CD4-positive, alpha-beta memory T cell (primary cell): Measurements from ENCODE around the gene HOXB3. TPM values are rescaled to one million over a fixed set of nuclear protein-coding genes. Genes with fewer than 3 reads are reported as not detected.

Source experiments
- CTCF ChIA-PET: fragments of 350-600 bp; sonication (Branson Sonifier 250); formaldehyde crosslinking; loops from one replicate; lab custom pipeline; 2021; ENCODE audit warnings: inconsistent platforms; ENCODE audit not compliant: partially characterized antibody; lab: Charles Lee
- POLR2A ChIA-PET: fragments of 350-600 bp; sonication (Branson Sonifier 250); formaldehyde crosslinking; loops from one replicate; lab custom pipeline; 2021; ENCODE audit not compliant: partially characterized antibody; lab: Charles Lee
- DNase-seq, 5 donors: peaks; one replicate each; pipeline versions ENCODE4 v3.0.0 to v3.0.0-alpha.2; 2020 to 2022; ENCODE audit warnings: mixed read lengths in 1 of 5
- H3K27ac ChIP-seq: one replicate; pipeline ENCODE4 v1.7.0; 2013; ENCODE audit warnings: low read depth, low read length
- H3K27me3 ChIP-seq: 2 replicates; pipeline ENCODE4 v1.7.0; 2013; ENCODE audit warnings: mild to moderate bottlenecking, low read length, moderate library complexity; ENCODE audit not compliant: insufficient read depth
- H3K36me3 ChIP-seq: 2 replicates; pipeline ENCODE4 v1.7.0; 2013; ENCODE audit warnings: mild to moderate bottlenecking, low read length, moderate library complexity; ENCODE audit not compliant: insufficient read depth
- H3K4me1 ChIP-seq: 2 replicates; pipeline ENCODE4 v1.7.0; 2013; ENCODE audit warnings: mild to moderate bottlenecking, low read length, moderate library complexity; ENCODE audit not compliant: insufficient read depth
- H3K4me3 ChIP-seq, 2 donors: one replicate each; pipeline ENCODE4 v1.7.0; 2013; ENCODE audit warnings: low read length in 2 of 2, mild to moderate bottlenecking in 1 of 2
- H3K9me3 ChIP-seq, 2 donors: one replicate each; pipeline ENCODE4 v1.7.0; 2013; ENCODE audit warnings: low read length in 2 of 2, control low read depth in 1 of 2; ENCODE audit not compliant: control insufficient read depth in 1 of 2
- H3K27ac Mint-ChIP-seq, 7 donors: one replicate each; pipeline ENCODE4 v1.8.0; 2020 to 2021; ENCODE audit warnings: mixed read lengths in 7 of 7, mild to moderate bottlenecking in 6 of 7, inconsistent platforms in 3 of 7, moderate library complexity in 3 of 7
- H3K27me3 Mint-ChIP-seq, 2 donors: one replicate each; pipeline ENCODE4 v1.8.0; 2020 to 2021; ENCODE audit warnings: mixed read lengths in 2 of 2
- H3K36me3 Mint-ChIP-seq, 2 donors: one replicate each; pipeline ENCODE4 v1.8.0; 2020 to 2021; ENCODE audit warnings: mixed read lengths in 2 of 2, inconsistent platforms in 1 of 2, mild to moderate bottlenecking in 1 of 2
- H3K4me1 Mint-ChIP-seq, 4 donors: one replicate each; pipeline ENCODE4 v1.8.0; 2020 to 2021; ENCODE audit warnings: mixed read lengths in 4 of 4, mild to moderate bottlenecking in 1 of 4
- H3K4me3 Mint-ChIP-seq, 8 donors: one replicate each; pipeline ENCODE4 v1.8.0; 2020 to 2021; ENCODE audit warnings: mixed read lengths in 8 of 8, mild to moderate bottlenecking in 7 of 8, moderate library complexity in 6 of 8, inconsistent platforms in 3 of 8
- H3K9me3 Mint-ChIP-seq, 8 donors: one replicate each; pipeline ENCODE4 v1.8.0; 2020 to 2021; ENCODE audit warnings: mixed read lengths in 8 of 8, mild to moderate bottlenecking in 5 of 8, inconsistent platforms in 3 of 8, moderate library complexity in 1 of 8
- intact Hi-C: fragments of 100-400 bp; cut with micrococcal nuclease; formaldehyde crosslinking; loops from one replicate; pipeline ENCODE4 v1.15.1; 2023
- polyA plus RNA-seq, 2 donors: library from polyadenylated mRNA; unstranded; fragments of 300-500 nt; fragmentation: Illumina TruSeq; gene quantifications; one replicate each; pipeline ENCODE4 v1.2.3, GENCODE V29; 2021
- total RNA-seq, 2 experiments: library from RNA; stranded (reverse); gene quantifications; one replicate each; pipeline ENCODE4 v1.2.3, GENCODE V29; 2021

The HOXB3 gene
- total and polyA plus RNA-seq, 4 experiments from 2014 or later: 0.10 to 14.5 (median 11.2) TPM; not detected in 1

- no peak for DNase-seq
- H3K27ac Mint-ChIP-seq: no peak overlapping the region
Measured at GRCh38 chr17:48632579-48633265, 42.7 kb upstream of the HOXB3 start.

DNA sequence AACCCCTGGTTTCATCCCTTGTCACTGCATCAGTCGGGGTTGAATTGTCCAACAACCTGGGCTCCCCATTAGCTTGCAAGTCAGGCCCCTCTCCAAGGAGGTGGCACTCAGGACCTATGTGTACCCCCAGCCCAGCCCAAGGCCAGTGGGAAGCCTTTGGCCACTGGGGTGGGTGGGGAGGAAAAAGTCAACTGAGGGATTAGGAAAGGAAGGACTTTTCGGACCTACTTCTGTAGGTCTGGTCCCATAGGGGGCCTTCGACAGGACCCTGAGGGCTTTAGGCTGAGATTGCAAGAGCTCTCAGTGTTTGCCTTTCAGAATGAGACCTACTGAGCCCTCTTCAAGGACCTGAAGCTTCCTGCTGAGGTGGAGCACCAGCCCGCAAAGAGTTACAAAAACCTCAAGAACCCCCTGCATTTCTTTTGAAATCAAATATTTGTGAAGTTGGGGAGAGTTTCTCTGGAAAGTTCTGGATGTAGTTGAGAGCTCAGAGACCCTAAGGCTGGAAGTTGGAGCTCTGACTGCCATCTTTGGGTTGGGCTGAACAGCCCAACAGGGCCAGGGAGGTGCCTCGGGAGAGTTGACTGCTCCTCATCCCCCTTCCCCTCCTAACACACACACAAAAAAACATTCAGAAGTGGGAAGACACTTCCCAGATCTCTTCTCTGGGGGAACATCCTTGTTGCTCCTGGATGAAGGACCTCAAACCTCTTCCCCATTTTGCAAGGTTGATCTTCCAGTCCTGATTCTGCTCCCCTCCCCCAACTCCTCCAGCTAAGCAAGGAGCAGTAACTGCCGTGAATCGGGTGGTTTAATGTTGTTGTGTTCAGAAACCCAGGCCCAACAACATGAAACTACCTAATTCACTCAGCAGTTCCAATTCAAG is 41.9 kb upstream of the HOXB3 start:
- H3K4me3 Mint-ChIP-seq: no peak overlapping the region
- no peak overlapping the region for H3K4me3 ChIP-seq
- CTCF ChIA-PET: interaction anchor here (0.7 to 1.7 kb wide), 7 partner anchors 10 to 252 kb away, joined by 3 to 5 read pairs (median 4); partner anchors contain the start of gene HOXB8
- peaks cover 68% of the 10 kb centered on the region for H3K27me3 ChIP-seq
- no peak overlapping the region for H3K27ac Mint-ChIP-seq
- H3K36me3 ChIP-seq: no peaks in the 10 kb centered on the region
- POLR2A ChIA-PET: no interaction called here
- H3K9me3 Mint-ChIP-seq: no peaks in the 10 kb centered on the region
- H3K27me3 Mint-ChIP-seq: peaks cover 69 to 79% of the 10 kb centered on the region in 2 donors
- peaks cover 0 to 24% (median 9%) of the 10 kb centered on the region in 4 donors for H3K4me1 Mint-ChIP-seq
- H3K36me3 Mint-ChIP-seq: peaks cover 0 to 7% of the 10 kb centered on the region in 2 donors
- peaks cover 20% of the 10 kb centered on the region for H3K4me1 ChIP-seq
- H3K9me3 ChIP-seq: no peaks in the 10 kb centered on the region
- intact Hi-C loops: no loop called here
- H3K27ac ChIP-seq: no peak overlapping the region
- DNase-seq: no peak

More at GRCh38 chr17:48632579-48633265, 42.7 kb upstream of the HOXB3 start:
- Histone ChIP-seq H3K27me3 (peaks cover 68% of the 10 kb centered on the region), H3K4me3 (no peak overlapping the region), H3K9me3 (no peaks in the 10 kb centered on the region), H3K36me3 (no peaks in the 10 kb centered on the region), H3K27ac (no peak overlapping the region), H3K4me1 (peaks cover 15% of the 10 kb centered on the region)
- peaks cover 0 to 23% (median 8%) of the 10 kb centered on the region in 4 donors for H3K4me1 Mint-ChIP-seq
- intact Hi-C loops: no loop called here
- H3K36me3 Mint-ChIP-seq: peaks cover 0 to 7% of the 10 kb centered on the region in 2 donors
- ChIA-PET POLR2A (no interaction called here), CTCF (interaction anchor here (1.0 to 1.7 kb wide), 5 partner anchors 10 to 251 kb away, joined by 3 to 5 read pairs (median 4); partner anchors contain the start of gene HOXB8)
- no peaks in the 10 kb centered on the region for H3K9me3 Mint-ChIP-seq
- H3K27me3 Mint-ChIP-seq: peaks cover 67 to 79% of the 10 kb centered on the region in 2 donors
- peak overlapping the region in 7 of 8 donors; percentile 8 to 77 (median 57) for H3K4me3 Mint-ChIP-seq

GRCh38 chr17:48630925-48631692 is 41.1 kb upstream of the HOXB3 start:
- POLR2A ChIA-PET: no interaction called here
- Mint-ChIP-seq H3K27ac (no peak overlapping the region), H3K4me3 (no peak overlapping the region), H3K4me1 (peaks cover 4 to 27% (median 9%) of the 10 kb centered on the region in 4 donors), H3K36me3 (peaks cover 0 to 7% of the 10 kb centered on the region in 2 donors), H3K9me3 (no peaks in the 10 kb centered on the region), H3K27me3 (peaks cover 68 to 78% of the 10 kb centered on the region in 2 donors)
- intact Hi-C loops: no loop called here
- no peak overlapping the region for H3K27ac ChIP-seq
- H3K9me3 ChIP-seq: no peaks in the 10 kb centered on the region
- H3K27me3 ChIP-seq: peaks cover 63% of the 10 kb centered on the region
- DNase-seq: no peak
- H3K4me3 ChIP-seq: no peak overlapping the region
- no peaks in the 10 kb centered on the region for H3K36me3 ChIP-seq
- CTCF ChIA-PET: interaction anchor here (1.1 to 1.7 kb wide), 4 partner anchors 9 to 253 kb away, joined by 3 to 5 read pairs (median 4); no protein-coding TSS in a partner anchor
- H3K4me1 ChIP-seq: peaks cover 18% of the 10 kb centered on the region

DNA sequence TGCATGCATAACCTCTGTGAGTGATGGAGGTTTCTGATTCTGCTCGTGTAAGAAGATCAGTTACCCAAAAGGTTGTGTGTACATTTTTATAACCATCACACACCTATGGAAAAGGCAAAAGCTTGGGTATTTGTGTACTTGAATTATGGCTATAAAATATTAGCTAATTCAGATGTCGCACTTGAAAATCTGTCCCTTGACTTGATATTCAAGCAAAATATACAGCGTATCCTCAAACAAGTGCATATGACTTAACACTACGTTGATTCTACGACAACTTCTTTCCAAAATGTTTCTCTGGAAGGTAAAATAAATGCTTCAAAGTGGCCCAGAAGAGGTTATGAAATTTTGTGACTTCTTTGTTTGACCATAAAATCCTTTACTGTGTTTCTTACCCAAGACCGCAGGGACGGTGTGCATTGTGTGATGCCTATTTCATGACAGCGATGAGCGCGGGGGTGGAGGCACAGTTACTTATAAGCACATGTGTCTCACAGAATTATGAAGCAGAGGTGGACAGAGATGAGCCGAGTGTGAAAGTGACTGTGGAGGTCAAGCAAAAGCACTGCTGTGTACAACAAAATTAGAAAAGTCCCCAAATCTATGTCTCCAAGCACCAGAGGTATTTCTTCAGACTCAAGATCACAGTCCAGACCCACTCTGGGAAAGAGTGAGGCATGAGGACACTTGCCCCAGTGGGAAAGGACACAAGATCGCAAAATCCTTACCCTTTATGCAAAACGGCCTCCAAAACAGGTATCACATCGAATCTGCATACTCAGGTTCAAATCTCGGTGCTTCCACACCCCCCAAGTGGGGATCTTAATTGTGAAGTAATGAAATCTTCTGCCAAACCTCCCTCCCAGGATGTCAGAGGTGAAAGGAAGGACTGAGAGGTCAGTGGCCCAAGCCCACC is 40.2 kb upstream of the HOXB3 start:
- CTCF ChIA-PET: interaction anchor here (2.9 kb wide), 1 partner anchor 12 kb away, joined by 13 read pairs; no protein-coding TSS in a partner anchor

GRCh38 chr17:48629411-48629759 is 39.3 kb upstream of the HOXB3 start:
- H3K36me3 ChIP-seq: no peaks in the 10 kb centered on the region
- Mint-ChIP-seq H3K27ac (no peak overlapping the region), H3K27me3 (peaks cover 56 to 68% of the 10 kb centered on the region in 2 donors), H3K36me3 (peaks cover 0 to 7% of the 10 kb centered on the region in 2 donors), H3K4me3 (no peak overlapping the region), H3K9me3 (no peaks in the 10 kb centered on the region), H3K4me1 (peaks cover 8 to 36% (median 12%) of the 10 kb centered on the region in 4 donors)
- H3K27me3 ChIP-seq: peaks cover 57% of the 10 kb centered on the region
- H3K4me3 ChIP-seq: no peak overlapping the region
- ChIA-PET CTCF (interaction anchor here (2.9 kb wide), 1 partner anchor 11 kb away, joined by 13 read pairs; no protein-coding TSS in a partner anchor), POLR2A (no interaction called here)
- H3K9me3 ChIP-seq: no peaks in the 10 kb centered on the region
- H3K4me1 ChIP-seq: peaks cover 35% of the 10 kb centered on the region
- DNase-seq: no peak
- H3K27ac ChIP-seq: no peak overlapping the region
- intact Hi-C loops: no loop called here

More for the DNA sequence above, 40.2 kb upstream of the HOXB3 start:
- H3K9me3 Mint-ChIP-seq: no peaks in the 10 kb centered on the region
- DNase-seq: no peak
- Histone ChIP-seq H3K4me1 (peaks cover 26% of the 10 kb centered on the region), H3K27ac (no peak overlapping the region), H3K4me3 (no peak overlapping the region), H3K9me3 (no peaks in the 10 kb centered on the region), H3K36me3 (no peaks in the 10 kb centered on the region), H3K27me3 (peaks cover 58% of the 10 kb centered on the region)
- H3K27ac Mint-ChIP-seq: no peak overlapping the region
- peaks cover 63 to 72% of the 10 kb centered on the region in 2 donors for H3K27me3 Mint-ChIP-seq
- POLR2A ChIA-PET: no interaction called here
- intact Hi-C loops: no loop called here
- peaks cover 8 to 36% (median 12%) of the 10 kb centered on the region in 4 donors for H3K4me1 Mint-ChIP-seq
- no peak overlapping the region for H3K4me3 Mint-ChIP-seq
- H3K36me3 Mint-ChIP-seq: peaks cover 0 to 7% of the 10 kb centered on the region in 2 donors
